DND-41 (cell line): ENCODE results near the gene MCC.

Experiments used
- EZH2 ChIP-seq: IDR thresholded peaks from 3 replicates; pipeline ENCODE4 v1.6.1; 2012; ENCODE audit warnings: borderline replicate concordance, low read depth, mild to moderate bottlenecking, moderate library complexity, low read length, inconsistent platforms; ENCODE audit not compliant: severe bottlenecking
- TF ChIP-seq, protein P1 (sequence below): IDR thresholded peaks from 2 replicates; pipeline ENCODE4 v1.5.1; 2012; ENCODE audit warnings: borderline replicate concordance, low read length, moderate library complexity, mild to moderate bottlenecking; ENCODE audit not compliant: poor library complexity, severe bottlenecking; ENCODE audit errors: extremely low read depth

GRCh38 chr5:113226116-113226736, 262.0 kb downstream of the MCC start:
- TF ChIP-seq, protein P1, sequence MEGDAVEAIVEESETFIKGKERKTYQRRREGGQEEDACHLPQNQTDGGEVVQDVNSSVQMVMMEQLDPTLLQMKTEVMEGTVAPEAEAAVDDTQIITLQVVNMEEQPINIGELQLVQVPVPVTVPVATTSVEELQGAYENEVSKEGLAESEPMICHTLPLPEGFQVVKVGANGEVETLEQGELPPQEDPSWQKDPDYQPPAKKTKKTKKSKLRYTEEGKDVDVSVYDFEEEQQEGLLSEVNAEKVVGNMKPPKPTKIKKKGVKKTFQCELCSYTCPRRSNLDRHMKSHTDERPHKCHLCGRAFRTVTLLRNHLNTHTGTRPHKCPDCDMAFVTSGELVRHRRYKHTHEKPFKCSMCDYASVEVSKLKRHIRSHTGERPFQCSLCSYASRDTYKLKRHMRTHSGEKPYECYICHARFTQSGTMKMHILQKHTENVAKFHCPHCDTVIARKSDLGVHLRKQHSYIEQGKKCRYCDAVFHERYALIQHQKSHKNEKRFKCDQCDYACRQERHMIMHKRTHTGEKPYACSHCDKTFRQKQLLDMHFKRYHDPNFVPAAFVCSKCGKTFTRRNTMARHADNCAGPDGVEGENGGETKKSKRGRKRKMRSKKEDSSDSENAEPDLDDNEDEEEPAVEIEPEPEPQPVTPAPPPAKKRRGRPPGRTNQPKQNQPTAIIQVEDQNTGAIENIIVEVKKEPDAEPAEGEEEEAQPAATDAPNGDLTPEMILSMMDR = no peak
- TF ChIP-seq EZH2 = no peak
